ENCODE data around the gene CFAP54.

DNA sequence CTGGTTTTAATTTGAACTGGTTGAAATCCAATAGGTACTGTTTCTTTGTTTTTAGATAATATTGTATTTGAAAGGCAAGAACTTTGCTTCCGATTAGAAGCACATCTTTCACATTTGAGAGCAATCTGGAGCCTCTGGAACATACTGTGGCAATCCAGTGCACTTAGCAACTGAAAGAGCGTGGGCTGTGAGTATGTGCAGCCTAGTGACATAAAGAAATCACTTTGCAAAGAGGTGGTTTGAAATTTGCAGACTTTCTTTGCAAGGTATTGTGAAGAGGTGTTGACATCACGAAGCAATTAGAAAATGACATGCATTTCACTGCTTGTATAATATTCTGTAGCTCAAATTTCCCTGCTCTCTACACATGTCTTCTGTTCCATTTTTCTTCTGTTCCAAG is 23.5 kb upstream of the CFAP54 start:
- TF ChIP-seq RAD21 (IDR thresholded peaks at IDR 0.05; ENCODE audit: low read length) (no peak), CHD2 (IDR thresholded peaks at IDR 0.05; ENCODE audit: low read length, partially characterized antibody) (no peak), SIN3A (IDR thresholded peaks at IDR 0.05; ENCODE audit: borderline replicate concordance, low read depth, low read length) (no peak), FOXJ3 (CRISPR knock-in tag; IDR thresholded peaks at IDR 0.05) (no peak), TAF1 (IDR thresholded peaks at IDR 0.05; ENCODE audit: borderline replicate concordance, low read depth, low read length) (no peak), FOXM1 (IDR thresholded peaks at IDR 0.05; ENCODE audit: low read depth) (no peak), RFX5 (IDR thresholded peaks at IDR 0.05; ENCODE audit: low read length) (no peak), GATA2 (CRISPR knock-in tag; IDR thresholded peaks at IDR 0.05) (no peak), POLR2AphosphoS5 (IDR thresholded peaks at IDR 0.05; ENCODE audit: low read depth, low read length) (no peak), RXRA (IDR thresholded peaks at IDR 0.05; ENCODE audit: borderline replicate concordance, low read depth) (no peak)
- TF ChIP-seq, protein P1, sequence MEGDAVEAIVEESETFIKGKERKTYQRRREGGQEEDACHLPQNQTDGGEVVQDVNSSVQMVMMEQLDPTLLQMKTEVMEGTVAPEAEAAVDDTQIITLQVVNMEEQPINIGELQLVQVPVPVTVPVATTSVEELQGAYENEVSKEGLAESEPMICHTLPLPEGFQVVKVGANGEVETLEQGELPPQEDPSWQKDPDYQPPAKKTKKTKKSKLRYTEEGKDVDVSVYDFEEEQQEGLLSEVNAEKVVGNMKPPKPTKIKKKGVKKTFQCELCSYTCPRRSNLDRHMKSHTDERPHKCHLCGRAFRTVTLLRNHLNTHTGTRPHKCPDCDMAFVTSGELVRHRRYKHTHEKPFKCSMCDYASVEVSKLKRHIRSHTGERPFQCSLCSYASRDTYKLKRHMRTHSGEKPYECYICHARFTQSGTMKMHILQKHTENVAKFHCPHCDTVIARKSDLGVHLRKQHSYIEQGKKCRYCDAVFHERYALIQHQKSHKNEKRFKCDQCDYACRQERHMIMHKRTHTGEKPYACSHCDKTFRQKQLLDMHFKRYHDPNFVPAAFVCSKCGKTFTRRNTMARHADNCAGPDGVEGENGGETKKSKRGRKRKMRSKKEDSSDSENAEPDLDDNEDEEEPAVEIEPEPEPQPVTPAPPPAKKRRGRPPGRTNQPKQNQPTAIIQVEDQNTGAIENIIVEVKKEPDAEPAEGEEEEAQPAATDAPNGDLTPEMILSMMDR (IDR thresholded peaks at IDR 0.05), result no peak
- TF ChIP-seq, protein P2, sequence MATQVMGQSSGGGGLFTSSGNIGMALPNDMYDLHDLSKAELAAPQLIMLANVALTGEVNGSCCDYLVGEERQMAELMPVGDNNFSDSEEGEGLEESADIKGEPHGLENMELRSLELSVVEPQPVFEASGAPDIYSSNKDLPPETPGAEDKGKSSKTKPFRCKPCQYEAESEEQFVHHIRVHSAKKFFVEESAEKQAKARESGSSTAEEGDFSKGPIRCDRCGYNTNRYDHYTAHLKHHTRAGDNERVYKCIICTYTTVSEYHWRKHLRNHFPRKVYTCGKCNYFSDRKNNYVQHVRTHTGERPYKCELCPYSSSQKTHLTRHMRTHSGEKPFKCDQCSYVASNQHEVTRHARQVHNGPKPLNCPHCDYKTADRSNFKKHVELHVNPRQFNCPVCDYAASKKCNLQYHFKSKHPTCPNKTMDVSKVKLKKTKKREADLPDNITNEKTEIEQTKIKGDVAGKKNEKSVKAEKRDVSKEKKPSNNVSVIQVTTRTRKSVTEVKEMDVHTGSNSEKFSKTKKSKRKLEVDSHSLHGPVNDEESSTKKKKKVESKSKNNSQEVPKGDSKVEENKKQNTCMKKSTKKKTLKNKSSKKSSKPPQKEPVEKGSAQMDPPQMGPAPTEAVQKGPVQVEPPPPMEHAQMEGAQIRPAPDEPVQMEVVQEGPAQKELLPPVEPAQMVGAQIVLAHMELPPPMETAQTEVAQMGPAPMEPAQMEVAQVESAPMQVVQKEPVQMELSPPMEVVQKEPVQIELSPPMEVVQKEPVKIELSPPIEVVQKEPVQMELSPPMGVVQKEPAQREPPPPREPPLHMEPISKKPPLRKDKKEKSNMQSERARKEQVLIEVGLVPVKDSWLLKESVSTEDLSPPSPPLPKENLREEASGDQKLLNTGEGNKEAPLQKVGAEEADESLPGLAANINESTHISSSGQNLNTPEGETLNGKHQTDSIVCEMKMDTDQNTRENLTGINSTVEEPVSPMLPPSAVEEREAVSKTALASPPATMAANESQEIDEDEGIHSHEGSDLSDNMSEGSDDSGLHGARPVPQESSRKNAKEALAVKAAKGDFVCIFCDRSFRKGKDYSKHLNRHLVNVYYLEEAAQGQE (IDR thresholded peaks at IDR 0.05; ENCODE audit: low read depth, low read length), result no peak
